IPS-NIHi11 (cell line): ENCODE measurements around the gene CYP26C1.

Experiments
- DNase-seq: peaks from one replicate; pipeline ENCODE4 v3.0.0; 2012; ENCODE audit warnings: mixed read lengths, low spot score

CYP26C1 gene

GRCh38 chr10:93064874-93065660 is 4.5 kb downstream of the CYP26C1 start:
- no peak for DNase-seq

DNA sequence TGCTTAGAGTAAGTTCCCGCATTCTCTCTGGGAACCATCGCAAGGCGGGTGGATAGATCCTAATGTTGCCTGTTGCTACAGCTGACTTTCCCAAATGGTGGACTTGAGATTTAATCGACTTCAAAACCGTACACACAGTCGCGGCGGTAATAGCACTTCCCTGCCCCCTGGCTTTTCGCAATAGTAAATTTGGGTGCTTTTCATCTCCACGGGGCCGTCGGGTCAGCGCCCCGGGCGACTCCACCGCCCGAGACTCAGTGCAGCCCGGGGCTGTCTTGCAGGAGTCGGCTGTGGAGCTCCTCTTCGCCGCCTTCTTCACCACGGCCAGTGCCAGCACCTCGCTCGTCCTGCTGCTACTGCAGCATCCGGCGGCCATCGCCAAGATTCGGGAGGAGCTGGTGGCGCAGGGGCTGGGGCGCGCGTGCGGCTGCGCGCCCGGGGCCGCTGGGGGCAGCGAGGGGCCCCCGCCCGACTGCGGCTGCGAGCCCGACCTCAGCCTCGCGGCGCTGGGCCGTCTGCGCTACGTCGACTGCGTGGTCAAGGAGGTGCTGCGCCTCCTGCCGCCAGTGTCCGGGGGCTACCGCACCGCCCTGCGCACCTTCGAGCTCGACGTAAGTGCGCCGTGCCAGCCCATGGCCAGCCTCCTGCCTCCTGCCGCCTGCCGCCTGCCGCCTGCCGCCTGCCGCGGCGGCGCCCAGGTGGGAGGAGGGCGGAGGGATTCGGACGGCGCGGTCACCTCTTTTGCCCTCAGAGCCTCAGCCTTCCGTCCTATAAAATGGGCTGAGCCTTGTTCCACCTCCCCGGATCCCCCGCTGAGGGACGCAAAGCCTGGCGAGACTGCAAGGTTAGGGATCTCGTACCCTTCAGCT is 5.3 kb downstream of the CYP26C1 start:
- DNase-seq: peak; percentile 51

DNA sequence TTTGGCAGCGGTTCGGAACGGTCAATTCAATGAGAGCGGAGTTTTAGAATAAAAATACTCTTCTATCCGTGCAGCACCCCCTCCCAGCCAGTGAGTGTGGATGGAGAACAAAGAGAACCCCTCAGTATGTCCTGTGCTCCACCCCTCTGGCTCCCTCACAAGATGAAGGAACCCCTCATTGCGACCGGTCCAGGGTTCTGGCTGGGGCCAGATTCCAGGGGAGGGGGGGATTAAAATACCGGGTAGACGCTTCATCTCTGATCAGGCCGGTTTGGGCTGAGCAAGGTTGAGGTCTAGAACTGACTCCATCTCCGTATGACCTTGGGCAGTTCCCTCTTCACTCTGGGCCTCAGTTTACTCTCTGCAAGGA is 5.9 kb downstream of the CYP26C1 start:
- DNase-seq: no peak

DNA sequence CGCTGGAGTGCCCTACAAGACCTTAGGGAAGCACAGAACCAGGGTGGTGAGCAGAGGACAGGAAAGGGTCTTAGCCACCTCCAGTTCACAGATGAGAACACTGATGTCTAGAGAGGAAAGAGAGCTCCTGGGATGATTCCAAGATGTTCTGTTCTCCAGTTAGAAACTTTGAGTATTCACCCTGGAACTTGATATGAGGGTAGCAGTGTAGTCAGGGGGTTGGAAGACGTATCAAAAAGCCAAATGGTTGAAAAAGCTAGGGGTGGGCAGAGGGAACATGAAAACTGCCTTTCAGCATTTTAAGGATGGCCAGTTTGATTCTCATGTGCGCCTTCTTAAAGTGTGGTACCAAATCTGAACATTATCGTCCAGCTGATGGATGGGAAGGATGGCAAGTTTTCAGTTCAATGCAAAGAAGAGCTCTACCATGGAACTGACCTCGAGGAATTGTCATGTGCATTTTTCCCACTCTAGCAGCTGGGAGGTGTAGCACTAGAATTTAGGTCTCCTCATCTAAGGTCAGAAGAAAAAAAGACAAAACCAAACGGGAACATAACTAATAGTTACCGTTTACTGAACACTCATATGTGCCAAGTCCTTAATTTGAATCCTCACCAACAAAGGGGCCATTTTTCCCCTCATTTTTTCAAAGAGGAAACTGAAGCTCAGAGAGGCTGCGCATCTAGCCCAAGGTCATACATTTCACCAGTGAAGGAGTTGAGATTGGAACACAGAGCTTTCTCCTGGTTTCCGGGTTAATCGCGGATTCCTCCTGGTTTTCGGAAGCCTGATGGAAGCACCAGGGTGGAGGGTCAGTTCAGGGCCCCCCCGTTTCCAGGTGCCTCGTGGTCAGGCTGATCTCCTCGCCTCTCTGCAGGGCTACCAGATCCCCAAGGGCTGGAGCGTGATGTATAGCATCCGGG is 7.1 kb downstream of the CYP26C1 start:
- DNase-seq: no peak

- peak; percentile 63 for DNase-seq
These were observed 8.0 kb downstream of the CYP26C1 start for GRCh38 chr10:93068411-93069244.

GRCh38 chr10:93069245-93069561 is 8.6 kb downstream of the CYP26C1 start:
- DNase-seq: no peak

DNA sequence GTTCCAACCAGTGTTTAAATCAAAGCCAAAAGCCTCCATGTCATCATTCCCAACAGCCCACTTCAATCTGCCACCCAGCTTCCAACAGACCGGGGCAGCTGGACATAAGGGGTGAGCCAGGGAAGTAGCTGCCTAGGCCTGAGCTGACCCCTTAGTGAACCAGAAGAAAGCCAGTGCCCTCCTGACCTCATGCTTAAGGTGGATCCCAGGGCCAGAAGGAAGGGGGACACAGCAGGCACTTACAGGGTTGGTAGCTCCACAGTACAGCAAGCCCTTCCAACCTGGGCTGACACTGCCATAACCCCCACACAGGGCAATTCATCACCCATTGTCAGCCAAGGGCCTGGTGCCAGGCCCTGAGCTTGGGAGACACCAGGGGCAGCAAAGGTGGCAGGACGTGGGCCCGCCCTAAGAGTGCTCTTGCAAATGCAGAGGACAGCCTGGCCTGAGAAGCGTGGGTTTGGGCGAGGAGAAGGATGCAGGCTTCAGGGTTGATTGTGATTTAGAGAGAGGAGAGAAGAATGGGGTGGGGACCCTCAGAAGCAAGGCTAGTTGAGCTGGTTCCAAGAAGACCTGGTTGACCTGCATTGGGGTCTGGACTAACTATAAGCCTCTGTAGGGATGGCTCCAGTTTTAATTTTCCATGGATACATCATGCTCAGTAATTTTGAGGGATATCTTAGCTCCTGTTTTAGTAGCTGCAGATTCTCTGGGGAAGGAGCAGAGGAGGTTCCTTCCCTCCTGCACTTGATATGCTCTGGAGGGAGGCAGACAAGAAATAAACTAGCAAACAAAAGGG is 10.0 kb downstream of the CYP26C1 start:
- no peak for DNase-seq

- no peak for DNase-seq
These were observed 10.5 kb downstream of the CYP26C1 start for GRCh38 chr10:93071177-93071472.

- DNase-seq: peak; percentile 89
These were observed 11.2 kb downstream of the CYP26C1 start for GRCh38 chr10:93071674-93072224.

DNA sequence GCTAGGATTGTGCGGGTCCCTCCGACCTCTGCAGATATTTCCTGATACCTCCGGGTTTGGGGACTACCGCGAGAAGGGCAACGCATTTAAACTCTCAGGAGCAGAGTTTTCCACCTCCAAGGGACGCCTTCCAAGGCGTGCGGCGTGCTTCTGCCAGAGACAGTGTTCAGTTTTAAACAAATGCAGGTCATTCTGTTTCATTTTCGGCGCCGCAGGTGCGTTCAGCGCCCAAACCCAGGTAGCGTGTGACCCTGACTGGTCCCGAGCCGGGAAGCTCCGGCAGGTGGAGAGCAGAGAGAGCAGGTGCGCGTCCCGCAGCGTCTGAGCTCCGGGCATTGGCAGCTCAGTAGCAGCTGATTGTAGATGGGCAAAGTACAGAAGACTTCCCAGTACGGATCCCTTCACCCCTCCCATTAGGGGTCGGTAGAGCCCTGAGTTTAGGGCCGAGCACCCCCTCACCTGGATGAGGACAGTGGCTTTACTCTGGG is 11.7 kb downstream of the CYP26C1 start:
- DNase-seq: no peak

DNA sequence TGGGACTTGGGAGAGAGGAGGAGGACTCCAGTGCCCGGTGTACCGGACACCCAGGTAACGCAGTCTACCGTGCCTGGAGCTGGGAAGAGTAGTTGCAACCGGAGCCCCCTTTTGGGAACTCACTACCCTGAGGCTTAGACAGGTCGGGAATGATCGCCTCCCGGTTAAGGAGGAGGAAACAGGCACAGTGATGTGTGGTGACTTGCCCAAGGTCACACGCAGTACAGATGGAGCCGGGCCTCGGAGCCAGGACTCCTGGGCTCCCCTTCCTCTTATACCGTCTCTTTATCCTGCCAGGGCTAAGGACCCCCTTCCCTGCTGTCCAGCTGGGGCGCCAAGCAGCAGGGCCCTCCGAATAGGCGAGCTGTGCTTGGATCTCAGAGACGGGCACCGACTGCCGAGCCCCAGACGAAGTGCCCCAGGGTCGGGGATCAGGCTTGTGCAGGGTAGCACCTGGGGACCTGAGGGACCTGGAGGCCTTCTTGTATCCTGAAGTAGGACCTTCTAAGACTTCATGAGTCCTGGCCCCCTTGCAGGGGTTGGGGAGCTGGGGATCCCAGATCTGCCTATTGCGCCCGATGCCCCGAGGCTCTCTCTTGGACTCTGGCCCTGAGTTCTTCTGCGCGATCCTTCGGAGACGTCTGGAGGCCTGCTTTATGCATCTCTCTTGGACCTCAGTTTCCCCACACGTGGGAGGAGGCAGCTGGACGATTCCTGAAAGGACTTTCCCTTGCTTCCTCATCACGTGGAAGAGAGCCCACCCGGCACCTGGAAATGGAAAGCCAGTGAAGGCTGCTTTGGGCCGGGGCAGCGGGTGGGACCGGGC is 12.3 kb downstream of the CYP26C1 start:
- no peak for DNase-seq

DNA sequence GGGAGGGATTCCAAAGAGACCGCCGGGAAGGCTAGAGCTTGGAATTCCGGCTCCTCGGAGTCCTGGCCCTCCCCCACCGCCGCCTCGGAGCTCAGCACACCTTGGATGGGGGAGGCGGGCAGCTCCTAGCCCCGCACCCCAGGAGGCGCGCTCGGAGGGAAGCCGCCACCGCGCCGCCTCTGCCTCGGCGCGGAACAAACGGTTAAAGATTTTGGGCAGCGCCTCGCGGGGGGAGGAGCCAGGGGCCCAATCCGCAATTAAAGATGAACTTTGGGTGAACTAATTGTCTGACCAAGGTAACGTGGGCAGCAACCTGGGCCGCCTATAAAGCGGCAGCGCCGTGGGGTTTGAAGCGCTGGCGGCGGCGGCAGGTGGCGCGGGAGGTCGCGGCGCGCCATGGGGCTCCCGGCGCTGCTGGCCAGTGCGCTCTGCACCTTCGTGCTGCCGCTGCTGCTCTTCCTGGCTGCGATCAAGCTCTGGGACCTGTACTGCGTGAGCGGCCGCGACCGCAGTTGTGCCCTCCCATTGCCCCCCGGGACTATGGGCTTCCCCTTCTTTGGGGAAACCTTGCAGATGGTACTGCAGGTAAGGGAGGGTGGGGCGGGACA is 13.0 kb downstream of the CYP26C1 start, which contains the start of gene CYP26A1:
Gene CYP26A1, plus strand, starts transcription at position 355 of the 608 bp plus-strand sequence. Its CDS starts 42 bp downstream, at position 397.
- peak; percentile 72 for DNase-seq

GRCh38 chr10:93074147-93074596 is 13.6 kb downstream of the CYP26C1 start:
- DNase-seq: peak; percentile 61

GRCh38 chr10:93074597-93075368 is 14.2 kb downstream of the CYP26C1 start:
- DNase-seq: no peak

GRCh38 chr10:93075369-93076221 is 15.0 kb downstream of the CYP26C1 start:
- no peak for DNase-seq

GRCh38 chr10:93076871-93077270 is 16.3 kb downstream of the CYP26C1 start:
- DNase-seq: no peak

GRCh38 chr10:93077860-93078337 is 17.3 kb downstream of the CYP26C1 start:
- no peak for DNase-seq
